A549 (cell line): Measurements from ENCODE around the gene CECR2.

Source experiments
- CBX2 ChIP-seq: fragments of 200-600 bp; sonication (generic); IDR thresholded peaks from 2 replicates; pipeline ENCODE4 v1.6.1; 2016; ENCODE audit warnings: low read depth, mild to moderate bottlenecking, borderline replicate concordance
- CTCF ChIP-seq: fragments of >200 bp; sonication (Bioruptor Twin); formaldehyde crosslinking; IDR thresholded peaks from 3 replicates; pipeline ENCODE4 v1.5.1; 2016
- FOSL2 ChIP-seq, 2 experiments: fragments of 450-650 bp in 1 of 2; fragments of >200 bp in 1 of 2; sonication (Bioruptor Twin) in 1 of 2; formaldehyde crosslinking; IDR thresholded peaks; 2 replicates each; pipeline versions ENCODE4 v1.5.0 to v1.6.1; 2016 to 2020; ENCODE audit warnings: mild to moderate bottlenecking in 1 of 2, moderate library complexity in 1 of 2
- HDAC2 ChIP-seq: fragments of 200-600 bp; sonication (generic); IDR thresholded peaks from 2 replicates; pipeline ENCODE4 v1.6.1; 2016
- JUN ChIP-seq, 2 experiments: fragments of >200 bp; sonication (Bioruptor Twin); formaldehyde crosslinking; IDR thresholded peaks; 2 replicates in 1 of 2; 3 replicates in 1 of 2; pipeline ENCODE4 v1.6.1; 2016 to 2017
- KDM1A ChIP-seq: fragments of 200-600 bp; sonication (generic); IDR thresholded peaks from 2 replicates; pipeline ENCODE4 v1.6.1; 2016; ENCODE audit warnings: low read depth, mild to moderate bottlenecking
- MAX ChIP-seq: IDR thresholded peaks from 2 replicates; pipeline ENCODE4 v1.6.1; 2012
- RAD21 ChIP-seq, 2 experiments: fragments of >200 bp in 1 of 2; sonication (Bioruptor Twin) in 1 of 2; formaldehyde crosslinking in 1 of 2; IDR thresholded peaks in 1 of 2; conservative IDR thresholded peaks in 1 of 2; 2 replicates in 1 of 2; 3 replicates in 1 of 2; pipeline ENCODE4 v1.6.1; 2012 to 2018; ENCODE audit warnings: inconsistent platforms in 1 of 2
- SREBF2 ChIP-seq: fragments of 450-650 bp; IDR thresholded peaks from 2 replicates; pipeline ENCODE4 v1.6.1; 2014; ENCODE audit warnings: mild to moderate bottlenecking, moderate library complexity

- no peak for TF ChIP-seq RAD21 (conservative IDR thresholded peaks at IDR 0.05 in 1 of 2, IDR thresholded peaks at IDR 0.05 in 1 of 2)
- no peak for TF ChIP-seq HDAC2
- no peak for TF ChIP-seq CTCF
- TF ChIP-seq CBX2 = no peak
- TF ChIP-seq SREBF2 = no peak
- TF ChIP-seq FOSL2 (IDR thresholded peaks at IDR 0.05) = no peak
- no peak for TF ChIP-seq FOSL2 (CRISPR knock-in tag; IDR thresholded peaks at IDR 0.05)
- no peak for TF ChIP-seq MAX
- TF ChIP-seq KDM1A = no peak
- TF ChIP-seq JUN (IDR thresholded peaks at IDR 0.05) = no peak
Measured at GRCh38 chr22:17460895-17461294, 91.6 kb downstream of the CECR2 start.
